ELR (cell line): ENCODE measurements around the gene FIG4.
"Not testable (repeated sequence)": the region's sequence is repeated elsewhere in the genome, so short reads cannot be mapped to it uniquely, and the experiment has no call there.

Experiments
- DNase-seq: peaks from one replicate; pipeline ENCODE4 v3.0.0-alpha.2; 2015; ENCODE audit warnings: low read depth

Gene FIG4

GRCh38 chr6:109702791-109703190 lies 11.7 kb downstream of the FIG4 start:
- no peak for DNase-seq

- DNase-seq: peak; percentile 89
Observed at GRCh38 chr6:109705258-109705657, 14.2 kb downstream of the FIG4 start.

- no peak for DNase-seq
Observed at GRCh38 chr6:109706513-109706912, 15.4 kb downstream of the FIG4 start.

- DNase-seq: not testable (repeated sequence)
Observed at GRCh38 chr6:109708099-109708498, 17.0 kb downstream of the FIG4 start.

GRCh38 chr6:109713097-109713496 lies 22.0 kb downstream of the FIG4 start:
- peak; percentile 43 for DNase-seq

GRCh38 chr6:109714166-109714565 lies 23.1 kb downstream of the FIG4 start:
- DNase-seq: no peak

GRCh38 chr6:109714611-109715010 lies 23.5 kb downstream of the FIG4 start:
- DNase-seq: no peak

- no peak for DNase-seq
Observed at GRCh38 chr6:109715616-109716015, 24.5 kb downstream of the FIG4 start.

GRCh38 chr6:109717971-109718370 lies 26.9 kb downstream of the FIG4 start:
- DNase-seq: no peak

GRCh38 chr6:109718991-109719390 lies 27.9 kb downstream of the FIG4 start:
- DNase-seq: peak; percentile 24

- DNase-seq: no peak
Observed at GRCh38 chr6:109720311-109720710, 29.2 kb downstream of the FIG4 start.

GRCh38 chr6:109722011-109722410 lies 30.9 kb downstream of the FIG4 start:
- DNase-seq: no peak

GRCh38 chr6:109722564-109723254 lies 31.6 kb downstream of the FIG4 start:
- DNase-seq: no peak

- DNase-seq: not testable (repeated sequence)
Observed at GRCh38 chr6:109725250-109725649, 34.2 kb downstream of the FIG4 start.

- DNase-seq: no peak
Observed at GRCh38 chr6:109736273-109737025, 45.4 kb downstream of the FIG4 start.

- DNase-seq: no peak
Observed at GRCh38 chr6:109738255-109738654, 47.2 kb downstream of the FIG4 start.

GRCh38 chr6:109738667-109739066 lies 47.6 kb downstream of the FIG4 start:
- DNase-seq: no peak

GRCh38 chr6:109739686-109740085 lies 48.6 kb downstream of the FIG4 start:
- DNase-seq: no peak

- no peak for DNase-seq
Observed at GRCh38 chr6:109740787-109741186, 49.7 kb downstream of the FIG4 start.

- peak; percentile 89 for DNase-seq
Observed at GRCh38 chr6:109743739-109744138, 52.6 kb downstream of the FIG4 start.

GRCh38 chr6:109744779-109745178 lies 53.7 kb downstream of the FIG4 start:
- not testable (repeated sequence) for DNase-seq

GRCh38 chr6:109747221-109747620 lies 56.1 kb downstream of the FIG4 start:
- DNase-seq: no peak

GRCh38 chr6:109759098-109759955 lies 68.2 kb downstream of the FIG4 start:
- DNase-seq: no peak
